ENCODE measurements around the gene KDM5B. TPM values are rescaled to one million over a fixed set of nuclear protein-coding genes. Genes with fewer than 3 reads are reported as not detected.
"Not testable (repeated sequence)": the region's sequence is repeated elsewhere in the genome, so short reads cannot be mapped to it uniquely, and the experiment has no call there.

The KDM5B gene
- total RNA-seq, 2 donors from 2014 or later, result 33.6 to 36.8 TPM

DNA sequence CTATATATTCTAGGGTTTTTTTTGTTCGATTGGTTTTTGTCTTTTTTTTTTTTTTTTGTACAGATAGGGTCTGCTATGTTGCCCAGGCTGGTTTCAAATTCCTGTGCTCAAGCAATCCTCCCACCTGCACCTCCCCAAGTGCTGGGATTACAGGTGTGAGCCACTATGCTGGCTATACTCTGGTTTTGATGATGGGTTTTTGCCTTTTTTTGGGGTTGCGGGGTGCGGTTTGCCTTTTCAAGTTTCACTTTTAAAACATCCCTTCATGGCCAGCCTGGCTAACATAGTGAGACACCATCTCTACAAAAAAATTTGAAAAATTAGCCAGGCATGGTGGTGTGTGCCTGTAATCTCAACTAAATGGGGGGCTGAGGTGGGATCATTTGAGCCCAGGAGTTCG is 10.0 kb downstream of the KDM5B start:
- DNase-seq (ENCODE audit: low spot score), result no peak
- intact Hi-C loops (cut with DNase I), result no loop called here

DNA sequence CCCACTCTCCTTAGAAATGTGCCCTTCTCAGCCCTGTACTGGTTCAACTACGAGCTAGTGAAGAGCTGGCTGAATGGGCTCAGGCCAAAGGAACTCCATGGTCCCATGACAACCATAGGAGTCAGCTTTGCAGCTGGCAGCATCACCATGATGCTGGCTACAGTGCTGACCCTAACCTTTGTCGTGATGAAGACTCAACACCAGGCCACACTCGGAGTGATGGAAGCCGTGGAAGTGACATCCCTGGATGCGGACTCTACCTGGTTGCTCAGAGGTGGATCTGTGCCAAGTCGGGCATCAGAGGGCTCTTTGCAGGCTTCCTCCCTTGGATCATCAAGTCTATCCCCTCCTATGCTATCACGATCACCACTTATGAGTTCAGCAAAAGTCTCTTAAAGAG is 11.6 kb downstream of the KDM5B start:
- no peak for DNase-seq (ENCODE audit: low spot score)
- intact Hi-C loops (cut with DNase I), result no loop called here

DNA sequence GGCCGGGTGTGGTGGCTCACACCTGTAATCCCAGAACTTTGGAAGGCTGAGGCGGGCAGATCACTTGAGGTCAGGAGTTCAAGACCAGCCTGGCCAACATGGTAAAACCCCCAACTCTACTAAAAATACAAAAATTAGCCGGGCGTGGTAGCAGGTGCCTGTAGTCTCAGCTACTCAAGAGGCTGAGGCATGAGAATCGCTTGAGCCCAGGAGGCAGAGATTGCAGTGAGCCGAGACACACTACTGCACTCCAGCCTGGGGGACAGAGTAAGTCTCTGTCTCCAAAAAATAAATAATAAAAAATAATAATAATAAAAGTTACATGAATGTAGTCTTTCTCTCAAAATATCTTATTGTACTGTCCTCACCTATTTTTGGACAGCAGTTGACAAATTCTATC is 13.3 kb downstream of the KDM5B start:
- intact Hi-C loops (cut with DNase I); DNase-seq (ENCODE audit: low spot score): not testable (repeated sequence)

DNA sequence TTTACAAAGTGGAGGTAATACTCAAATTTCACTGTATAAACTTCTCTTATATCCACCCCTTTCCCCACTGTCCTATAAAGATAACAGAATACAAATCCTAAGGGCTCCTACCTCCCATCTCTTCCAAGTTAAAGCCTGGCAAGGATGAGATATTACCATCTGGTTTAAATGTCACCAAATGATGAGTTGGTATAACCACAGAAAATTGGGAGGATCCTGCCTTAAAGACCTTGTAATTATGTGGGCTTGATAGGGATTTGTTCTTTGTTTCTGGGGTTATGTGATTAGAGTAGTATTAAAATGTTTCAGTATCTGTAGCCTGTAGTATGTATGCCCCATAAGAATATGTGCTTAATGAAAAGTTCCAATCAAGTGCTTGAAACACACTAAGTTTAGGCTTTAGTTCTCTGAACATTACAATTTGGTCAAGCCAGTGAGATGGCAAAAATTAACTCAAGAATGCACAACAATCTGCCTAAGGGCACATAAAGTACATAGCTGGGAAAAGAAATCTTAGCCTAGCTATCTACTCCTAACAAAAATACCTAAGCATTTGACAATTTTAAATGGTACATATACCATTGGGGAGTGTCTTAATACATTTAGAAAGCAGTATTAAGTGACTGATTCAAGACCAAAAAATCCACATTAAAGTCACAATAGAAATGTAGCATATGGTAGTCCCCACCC is 14.0 kb downstream of the KDM5B start:
- intact Hi-C loops (cut with DNase I), result no loop called here
- DNase-seq (ENCODE audit: low spot score), result no peak

DNA sequence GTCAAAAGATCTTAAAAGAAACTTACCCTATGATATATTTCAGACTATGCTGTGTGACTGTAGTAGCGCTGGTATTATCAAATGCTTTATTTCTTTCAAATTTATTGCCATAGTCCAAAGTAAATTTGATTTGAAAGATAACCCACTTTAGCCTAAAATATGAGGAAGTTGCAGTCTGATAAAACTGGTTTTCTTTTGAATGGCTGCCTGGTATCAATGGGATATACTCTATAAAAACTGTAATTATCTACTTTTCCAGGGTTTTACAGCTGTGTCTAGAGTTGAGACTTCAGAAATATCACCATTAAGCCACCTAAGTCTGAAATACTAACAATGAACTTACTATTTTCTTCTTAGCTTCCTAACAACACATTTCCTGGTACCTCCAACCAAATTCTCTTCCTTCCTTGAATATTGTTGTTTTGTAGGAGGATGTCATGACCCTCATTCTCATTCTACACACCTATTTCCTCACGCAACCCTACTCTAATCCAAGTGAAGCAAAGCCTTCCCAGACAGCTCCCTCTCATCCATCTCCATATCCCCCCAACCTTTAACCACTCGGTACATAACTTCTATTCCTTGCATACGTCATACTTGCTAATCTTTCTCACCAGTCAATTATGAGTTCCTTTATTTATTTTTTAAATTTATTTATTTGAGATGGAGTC is 17.0 kb downstream of the KDM5B start:
- intact Hi-C loops (cut with DNase I), result no loop called here

DNA sequence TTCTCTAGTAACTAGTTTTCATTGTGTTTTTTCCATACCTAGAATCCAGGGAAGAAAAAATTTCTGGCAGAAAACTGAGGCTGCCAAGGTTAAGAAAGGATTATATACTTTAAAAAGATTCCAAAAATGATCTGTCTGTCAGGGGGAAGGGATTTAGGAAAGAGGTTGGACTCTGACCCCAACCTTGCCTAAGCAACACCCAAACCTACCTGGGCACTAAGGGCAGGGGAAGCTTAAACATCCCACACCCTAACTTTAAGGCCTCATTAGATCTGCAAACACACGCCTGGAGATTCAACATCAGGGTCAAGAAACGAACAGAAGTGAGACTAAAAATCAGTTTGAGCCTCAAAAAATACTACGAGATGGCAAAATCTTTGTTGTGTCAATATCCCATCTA is 19.4 kb downstream of the KDM5B start:
- no peak for DNase-seq (ENCODE audit: low spot score)
- intact Hi-C loops (cut with DNase I), result no loop called here

More for the DNA sequence above, 17.0 kb downstream of the KDM5B start:
- no peak for DNase-seq (ENCODE audit: low spot score)

DNA sequence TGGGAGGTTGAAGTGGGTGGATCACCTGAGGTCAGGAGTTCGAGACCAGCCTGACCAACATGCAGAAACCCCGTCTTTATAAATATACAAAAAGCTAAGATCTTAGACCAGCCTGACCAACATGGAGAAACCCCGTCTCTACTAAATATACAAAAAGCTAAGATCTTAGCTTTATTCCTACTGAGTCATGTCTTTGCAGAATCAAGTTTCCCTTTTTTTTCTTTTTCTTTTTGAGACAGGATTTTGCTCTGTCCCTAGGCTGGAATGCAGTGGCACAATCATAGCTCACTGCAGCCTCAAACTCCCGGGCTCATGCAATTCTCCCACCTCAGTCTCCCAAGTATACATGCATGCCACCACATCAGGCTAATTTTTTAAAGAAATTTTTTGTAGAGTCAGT is 21.4 kb downstream of the KDM5B start:
- intact Hi-C loops (cut with DNase I), result no loop called here
- no peak for DNase-seq (ENCODE audit: low spot score)

DNA sequence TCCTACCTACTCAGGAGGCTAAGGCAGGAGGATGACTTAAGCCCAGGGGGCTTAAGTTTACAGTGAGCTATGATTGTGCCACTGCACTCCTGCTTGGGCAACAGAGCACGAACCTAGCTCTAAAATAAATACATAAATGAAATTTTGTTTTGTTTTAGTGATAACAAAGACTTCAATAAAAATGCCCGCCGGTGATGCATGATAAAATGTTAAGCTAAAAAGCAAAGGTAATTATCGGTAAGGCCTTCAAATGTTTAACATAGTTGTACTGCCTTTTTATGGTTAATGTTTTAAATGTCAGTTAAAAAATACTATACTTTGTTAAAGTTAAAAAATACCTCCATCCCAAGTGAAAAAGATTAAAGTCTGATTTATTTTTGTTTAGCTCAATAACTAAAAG is 27.0 kb downstream of the KDM5B start:
- DNase-seq (ENCODE audit: low spot score), result no peak
- intact Hi-C loops (cut with DNase I), result no loop called here

DNA sequence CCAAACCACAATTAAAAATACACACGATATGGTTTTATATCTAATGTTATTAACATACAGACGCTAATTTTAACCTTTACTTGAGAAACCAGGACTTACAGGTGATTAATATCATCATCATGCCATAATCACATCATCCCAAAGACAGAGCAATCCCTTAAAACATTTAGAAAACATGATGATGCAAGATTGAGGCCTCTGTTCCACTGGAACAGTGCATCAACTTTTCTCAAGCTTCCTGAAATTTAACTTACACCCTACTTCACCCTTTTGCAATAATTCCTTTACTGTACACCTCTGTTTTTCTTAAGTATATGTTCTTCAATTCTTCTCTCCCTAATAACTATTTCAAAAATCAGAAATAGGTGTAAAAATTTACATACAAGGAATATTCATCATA is 38.1 kb downstream of the KDM5B start:
- no peak for DNase-seq (ENCODE audit: low spot score)
- intact Hi-C loops (cut with DNase I), result no loop called here

DNA sequence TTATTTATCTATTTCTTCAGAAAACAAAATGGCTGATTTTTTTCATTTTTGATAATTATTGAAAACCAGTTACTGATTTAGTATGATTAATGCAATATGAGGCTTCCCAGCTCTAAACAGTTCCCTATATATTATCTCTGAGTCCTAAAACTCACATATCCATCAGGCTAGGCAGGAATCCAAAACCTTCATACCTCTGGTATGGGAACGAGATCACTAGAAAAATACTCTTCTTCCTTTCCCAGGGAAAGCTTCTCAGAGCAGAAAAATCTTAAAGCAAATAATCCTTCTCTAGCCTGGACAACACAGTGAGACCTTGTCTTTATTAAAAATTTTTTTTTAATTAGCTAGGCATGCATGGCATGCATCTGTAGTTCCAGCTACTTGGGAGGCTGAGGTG is 42.5 kb downstream of the KDM5B start:
- no peak for DNase-seq (ENCODE audit: low spot score)
- intact Hi-C loops (cut with DNase I), result no loop called here

DNA sequence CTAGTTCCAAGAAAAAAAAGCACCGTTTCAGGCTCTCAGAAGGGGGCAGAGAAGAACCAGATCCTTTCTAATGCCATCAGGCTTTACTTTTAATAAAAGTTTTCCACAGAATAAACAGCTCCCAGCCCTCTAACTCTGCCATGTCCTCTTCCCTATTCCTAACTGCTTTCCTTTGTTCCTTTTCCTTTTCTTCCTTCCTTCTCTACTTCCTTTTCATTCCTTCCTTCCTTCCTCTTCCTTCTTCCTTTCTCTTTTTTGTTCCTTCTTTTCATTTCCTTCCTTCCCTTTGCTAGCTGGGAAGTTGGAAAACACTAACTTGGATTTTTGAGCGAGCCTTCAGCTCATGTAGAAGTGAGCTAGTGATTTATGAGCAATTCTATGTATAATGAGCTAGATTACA is 46.2 kb downstream of the KDM5B start:
- no peak for DNase-seq (ENCODE audit: low spot score)
- intact Hi-C loops (cut with DNase I), result no loop called here

DNA sequence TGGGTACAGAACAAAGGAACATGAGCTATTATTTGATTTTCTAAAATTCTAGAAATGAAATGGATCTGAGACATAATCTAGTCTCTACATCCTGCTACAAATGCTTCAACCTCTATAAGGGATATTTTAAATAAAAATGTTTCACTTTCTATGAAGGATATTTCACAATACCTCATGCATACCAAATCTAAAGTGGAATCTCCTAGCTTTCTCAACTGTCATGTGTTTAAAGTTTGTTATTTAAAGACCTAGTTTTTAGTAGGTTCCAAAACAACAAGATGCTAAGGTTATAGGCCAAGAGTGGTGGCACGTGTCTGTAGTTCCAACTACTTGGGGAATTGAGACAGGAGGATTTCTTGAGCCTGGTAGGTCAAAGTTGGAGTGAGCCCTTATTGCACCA is 47.6 kb downstream of the KDM5B start:
- DNase-seq (ENCODE audit: low spot score), result no peak
- intact Hi-C loops (cut with DNase I), result no loop called here

DNA sequence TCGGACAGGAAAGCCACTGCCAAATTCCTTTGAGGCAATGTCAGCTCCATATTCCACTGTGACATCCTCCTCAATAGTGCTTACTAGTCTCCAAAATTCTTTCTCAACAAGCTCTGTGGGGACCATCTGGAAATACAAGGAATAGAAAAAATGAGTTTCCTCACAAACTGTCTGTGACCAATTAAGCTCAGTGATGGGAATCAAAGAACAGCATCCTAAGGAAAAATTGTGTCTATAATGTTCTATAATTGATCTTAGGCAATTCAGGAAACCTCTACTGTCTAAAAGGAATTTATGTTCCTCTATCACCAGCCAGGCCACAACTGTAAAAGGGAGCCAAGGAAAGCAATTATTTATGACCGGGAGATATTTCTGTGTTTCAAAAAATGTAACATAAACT is 51.8 kb downstream of the KDM5B start:
- intact Hi-C loops (cut with DNase I), result no loop called here
- no peak for DNase-seq (ENCODE audit: low spot score)

DNA sequence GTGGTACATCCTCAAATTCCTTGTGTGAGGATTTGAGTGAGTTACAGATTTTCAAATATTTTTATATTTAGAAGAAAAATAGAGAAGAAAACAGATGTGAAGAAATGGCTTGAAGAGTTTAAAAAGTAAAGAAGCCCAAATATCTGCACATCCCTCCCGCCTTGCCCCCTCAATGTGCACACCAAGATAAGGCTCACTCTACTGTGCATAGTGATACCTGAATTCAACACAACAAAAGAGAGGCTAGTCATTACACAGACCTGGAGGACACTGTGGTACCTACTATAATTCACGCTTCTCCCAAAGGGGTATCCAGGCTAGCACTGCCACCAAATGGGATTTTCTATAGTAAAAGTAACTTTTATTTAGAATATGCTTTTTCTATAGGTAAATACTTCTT is 53.9 kb downstream of the KDM5B start:
- intact Hi-C loops (cut with DNase I), result no loop called here

DNA sequence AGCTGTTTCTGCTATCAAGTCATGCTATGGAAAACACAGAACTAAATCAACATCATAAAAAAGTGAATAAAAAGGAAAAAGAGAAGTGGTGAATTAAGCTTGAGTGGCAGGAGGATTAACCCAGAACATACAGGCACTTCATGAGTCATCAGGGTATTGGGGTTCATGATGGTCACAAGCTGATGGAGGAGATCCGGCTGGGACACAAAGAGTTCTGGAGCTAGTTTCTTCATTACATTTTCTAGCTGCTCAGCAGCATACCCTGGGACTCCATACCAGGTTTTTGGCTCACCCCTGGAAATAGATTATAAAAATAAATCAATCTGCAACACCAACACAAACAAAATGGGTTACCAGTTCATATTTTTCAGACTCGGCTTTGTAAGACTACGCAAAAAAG is 55.4 kb downstream of the KDM5B start:
- intact Hi-C loops (cut with DNase I), result no loop called here
- no peak for DNase-seq (ENCODE audit: low spot score)

More for the DNA sequence above, 53.9 kb downstream of the KDM5B start:
- no peak for DNase-seq (ENCODE audit: low spot score)

DNA sequence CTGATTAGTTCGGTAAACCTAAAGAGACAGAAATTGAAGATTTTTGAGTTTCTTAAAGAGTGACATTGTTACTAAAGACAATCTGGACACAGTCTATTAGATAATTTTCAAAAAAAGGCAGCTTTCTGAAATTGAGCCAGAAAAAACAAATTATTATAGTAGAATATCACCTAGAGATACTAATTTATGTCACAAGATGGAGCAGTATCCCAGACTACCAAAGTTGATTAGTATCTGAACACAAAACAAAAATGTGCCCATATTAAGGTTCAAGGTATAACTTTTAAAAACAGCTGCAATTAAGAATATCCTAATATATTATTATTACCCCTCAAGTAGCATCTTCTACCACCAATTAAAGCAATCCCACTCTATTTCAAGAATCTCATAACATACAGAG is 57.5 kb downstream of the KDM5B start:
- no peak for DNase-seq (ENCODE audit: low spot score)
- intact Hi-C loops (cut with DNase I), result no loop called here

DNA sequence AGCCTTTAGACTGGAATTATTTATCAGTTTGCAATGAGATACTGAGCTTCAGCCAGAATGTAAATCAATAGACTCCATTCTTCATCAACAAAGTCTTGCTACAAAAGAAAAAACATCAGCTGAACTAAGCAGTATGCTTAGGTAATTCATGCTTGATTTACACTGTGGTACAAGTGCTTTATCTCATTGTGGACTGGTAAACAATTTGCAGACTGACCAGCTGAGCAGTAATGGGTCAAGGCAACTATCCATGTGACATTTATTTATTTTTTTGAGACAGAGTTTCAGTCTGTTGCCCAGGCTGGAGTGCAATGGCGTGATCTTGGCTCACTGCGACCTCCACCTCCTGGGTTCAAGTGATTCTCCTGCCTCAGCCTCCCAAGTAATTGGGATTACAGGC is 58.2 kb downstream of the KDM5B start:
- no peak for DNase-seq (ENCODE audit: low spot score)
- intact Hi-C loops (cut with DNase I), result no loop called here

DNA sequence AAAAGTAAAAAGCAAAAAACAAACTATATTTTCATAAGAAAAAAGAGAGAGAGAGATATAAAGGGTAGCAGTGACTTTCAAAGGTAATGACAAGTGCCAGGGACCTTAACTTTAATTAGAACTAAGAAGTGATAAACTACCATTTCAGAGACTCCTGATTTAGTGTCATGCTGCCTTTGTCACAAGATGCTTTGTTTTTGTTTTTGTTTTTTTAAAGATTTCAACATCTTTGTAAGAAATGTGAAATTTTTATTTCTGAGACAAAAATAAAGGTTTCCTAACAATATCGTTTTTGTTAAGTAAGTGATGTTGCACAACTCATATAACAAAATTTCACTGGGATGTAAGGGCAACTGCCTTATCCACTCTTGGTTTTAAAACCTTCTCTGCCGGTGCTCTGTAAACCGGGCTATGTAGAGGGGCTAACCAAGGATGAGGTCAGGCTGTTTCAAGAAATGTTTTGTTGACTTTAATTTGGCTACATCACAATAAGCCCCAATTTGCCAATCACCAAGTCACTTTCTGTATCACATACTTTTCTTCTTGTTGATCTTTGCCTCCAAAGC is 62.8 kb downstream of the KDM5B start:
- intact Hi-C loops (cut with DNase I), result loop anchor here in 1 of 2 donors (10.0 kb wide), 1 partner anchor 169 kb away; no protein-coding TSS in a partner anchor
- no peak for DNase-seq (ENCODE audit: low spot score)

DNA sequence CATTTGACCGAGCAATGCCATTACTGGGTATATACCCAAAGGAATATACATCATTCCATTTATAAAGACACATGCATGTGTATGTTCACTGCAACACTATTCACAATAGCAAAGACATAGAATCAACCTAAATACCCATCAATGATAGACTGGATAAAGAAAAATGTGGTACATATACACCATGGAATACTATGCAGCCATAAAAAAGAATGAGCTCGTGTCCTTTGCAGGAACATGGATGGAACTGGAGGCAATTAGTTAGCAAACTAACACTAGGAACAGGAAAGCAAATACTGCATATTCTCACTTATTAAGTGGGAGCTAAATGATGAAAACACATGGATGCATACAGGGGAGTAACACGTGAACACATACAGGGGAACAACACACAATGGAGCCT is 63.5 kb downstream of the KDM5B start:
- not testable (repeated sequence) for DNase-seq (ENCODE audit: low spot score)
- intact Hi-C loops (cut with DNase I), result loop anchor here in 1 of 2 donors (10.0 kb wide), 1 partner anchor 170 kb away; no protein-coding TSS in a partner anchor

DNA sequence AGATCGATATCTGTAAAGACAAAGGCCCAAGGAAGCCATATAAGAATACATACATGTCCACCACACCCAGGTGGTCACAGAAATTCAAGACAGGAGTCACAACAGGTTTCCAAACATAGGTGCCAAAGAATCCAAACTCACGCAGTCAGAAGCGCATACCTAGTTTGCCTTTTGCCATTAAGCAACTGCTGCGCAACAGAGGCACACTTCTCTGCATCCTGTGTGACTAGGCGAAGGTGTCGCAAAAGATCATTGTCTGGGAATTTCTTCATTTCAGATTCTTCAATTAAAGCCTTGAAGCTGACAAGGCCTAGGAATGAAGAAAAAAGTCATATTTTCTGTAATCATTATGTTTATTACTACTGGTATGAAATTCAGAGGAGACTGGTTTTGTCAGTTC is 65.7 kb downstream of the KDM5B start:
- intact Hi-C loops (cut with DNase I), result loop anchor here in 1 of 2 donors (10.0 kb wide), 1 partner anchor 172 kb away; no protein-coding TSS in a partner anchor
- DNase-seq (ENCODE audit: low spot score), result no peak

DNA sequence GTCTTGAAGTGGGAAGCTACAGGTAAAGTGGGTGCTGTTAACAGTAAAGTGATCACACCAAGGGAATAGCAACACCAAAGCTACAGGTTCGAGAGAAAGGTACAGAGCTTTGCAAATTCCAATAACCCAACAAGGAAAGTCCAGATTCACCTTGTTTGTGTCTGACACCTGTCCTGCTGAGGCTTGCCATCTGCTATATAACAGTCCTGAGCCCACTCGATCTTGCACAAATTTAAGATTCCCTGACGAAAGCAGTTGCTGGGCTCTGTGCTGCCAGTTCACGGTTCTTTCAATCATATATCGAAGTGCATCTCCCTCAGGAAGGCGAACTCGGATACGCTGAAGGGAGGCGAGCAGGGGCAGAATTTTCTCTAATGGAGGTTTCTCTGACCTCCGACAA is 75.0 kb downstream of the KDM5B start:
- no peak for DNase-seq (ENCODE audit: low spot score)
- intact Hi-C loops (cut with DNase I), result no loop called here
